Caco-2 (cell line): ENCODE results near the gene HRCT1. TPM values are rescaled to one million over a fixed set of nuclear protein-coding genes. Genes with fewer than 3 reads are reported as not detected.

Experiments
- BruUV-seq: library from RNA; stranded (reverse); fragments of 400-500 nt; replicated peaks from 2 replicates; lab custom pipeline; 2021; lab: Mats Ljungman, UMichigan
- CTCF ChIA-PET: fragments of 300-600 bp; sonication (Branson Sonifier 250); formaldehyde crosslinking; loops from one replicate; lab custom pipeline; 2022; ENCODE audit warnings: antibody characterized with exemption; lab: Charles Lee
- POLR2A ChIA-PET: fragments of 300-600 bp; sonication (Branson Sonifier 250); formaldehyde crosslinking; loops from one replicate; lab custom pipeline; 2022; ENCODE audit warnings: antibody characterized with exemption; lab: Charles Lee
- DNase-seq, 2 experiments: peaks; one replicate each; pipeline versions ENCODE4 v3.0.0 to v3.0.0-alpha.2; 2020 to 2022
- H3K27me3 ChIP-seq: replicated peaks from 2 replicates; pipeline ENCODE4 v1.6.0; 2011; ENCODE audit warnings: low read length; ENCODE audit not compliant: control insufficient read depth, insufficient read depth
- H3K36me3 ChIP-seq: 2 replicates; pipeline ENCODE4 v1.5.1; 2011; ENCODE audit warnings: low read length; ENCODE audit not compliant: control insufficient read depth, insufficient read depth
- H3K4me1 ChIP-seq: fragments of 250-450 bp; sonication (Bioruptor Pico); 2 replicates; pipeline ENCODE4 v1.5.1; 2020; ENCODE audit warnings: mild to moderate bottlenecking
- H3K4me3 ChIP-seq: 2 replicates; pipeline ENCODE4 v1.5.1; 2011; ENCODE audit warnings: low read depth, mild to moderate bottlenecking, control low read depth, low read length
- H3K9me3 ChIP-seq: fragments of 250-450 bp; sonication (Bioruptor Pico); 2 replicates; pipeline ENCODE4 v1.5.1; 2020; ENCODE audit warnings: mild to moderate bottlenecking, moderate library complexity
- H3K27ac Mint-ChIP-seq: one replicate; pipeline ENCODE4 v1.8.0; 2022; ENCODE audit warnings: mixed read lengths; ENCODE audit not compliant: unreplicated experiment
- H3K27me3 Mint-ChIP-seq: one replicate; pipeline ENCODE4 v1.8.0; 2022; ENCODE audit warnings: mixed read lengths; ENCODE audit not compliant: insufficient read depth, unreplicated experiment
- H3K36me3 Mint-ChIP-seq: one replicate; pipeline ENCODE4 v1.8.0; 2022; ENCODE audit warnings: mild to moderate bottlenecking, mixed read lengths; ENCODE audit not compliant: insufficient read depth, unreplicated experiment
- H3K4me1 Mint-ChIP-seq: one replicate; pipeline ENCODE4 v1.8.0; 2022; ENCODE audit warnings: low read depth, mixed read lengths; ENCODE audit not compliant: unreplicated experiment
- H3K4me3 Mint-ChIP-seq: one replicate; pipeline ENCODE4 v1.8.0; 2022; ENCODE audit warnings: mild to moderate bottlenecking, moderate library complexity, mixed read lengths; ENCODE audit not compliant: unreplicated experiment
- H3K9me3 Mint-ChIP-seq: one replicate; pipeline ENCODE4 v1.8.0; 2022; ENCODE audit warnings: mixed read lengths; ENCODE audit not compliant: unreplicated experiment
- CTCF ChIP-seq, 2 experiments: fragments of 200-600 bp in 1 of 2; IDR thresholded peaks; 1 replicate in 1 of 2; 2 replicates in 1 of 2; pipeline versions ENCODE4 v1.5.1 to v1.8.0; 2011 to 2022; ENCODE audit warnings: antibody characterized with exemption in 1 of 2, control low read depth in 1 of 2, inconsistent platforms in 1 of 2, low read depth in 1 of 2, low read length in 1 of 2, mild to moderate bottlenecking in 1 of 2, moderate library complexity in 1 of 2; ENCODE audit not compliant: insufficient read depth in 1 of 2, severe bottlenecking in 1 of 2, unreplicated experiment in 1 of 2
- intact Hi-C: fragments of 100-400 bp; cut with micrococcal nuclease; formaldehyde crosslinking; loops from one replicate; pipeline ENCODE4 v1.10.0; 2022; ENCODE audit not compliant: unreplicated experiment
- total RNA-seq: library from RNA; stranded (reverse); gene quantifications from 2 replicates; pipeline ENCODE4 v1.2.3, GENCODE V29; 2022

The HRCT1 gene
- total RNA-seq, 1 experiment from 2014 or later, result not detected

- peaks cover 3% of the 10 kb centered on the region for H3K27me3 Mint-ChIP-seq
- BruUV-seq, result no TSS peak
- no peaks in the 10 kb centered on the region for H3K4me1 Mint-ChIP-seq
- no peaks in the 10 kb centered on the region for H3K36me3 Mint-ChIP-seq
- intact Hi-C loops, result no loop called here
- Histone ChIP-seq H3K9me3 (no peaks in the 10 kb centered on the region), H3K36me3 (no peaks in the 10 kb centered on the region), H3K4me1 (no peaks in the 10 kb centered on the region), H3K27me3 (no peaks in the 10 kb centered on the region), H3K4me3 (no peak overlapping the region)
- no peaks in the 10 kb centered on the region for H3K9me3 Mint-ChIP-seq
- POLR2A ChIA-PET, result no interaction called here
- TF ChIP-seq CTCF (IDR thresholded peaks at IDR 0.05; ENCODE audit: insufficient read depth in 1 of 2, low read depth in 1 of 2, low read length in 1 of 2, severe bottlenecking in 1 of 2, unreplicated experiment in 1 of 2), result no peak
- CTCF ChIA-PET, result interaction anchor here (0.6 kb wide), 1 partner anchor 50 kb away, joined by 3 read pairs; the partner anchor contains the start of gene HINT2
- no peak for DNase-seq
- no peak overlapping the region for H3K4me3 Mint-ChIP-seq
- H3K27ac Mint-ChIP-seq, result no peak overlapping the region
Observed at GRCh38 chr9:35864695-35865255, 41.2 kb upstream of the HRCT1 start.

- Mint-ChIP-seq H3K27me3 (no peaks in the 10 kb centered on the region), H3K27ac (no peak overlapping the region), H3K9me3 (no peaks in the 10 kb centered on the region), H3K4me1 (no peaks in the 10 kb centered on the region), H3K4me3 (no peak overlapping the region), H3K36me3 (no peaks in the 10 kb centered on the region)
- Histone ChIP-seq H3K36me3 (no peaks in the 10 kb centered on the region), H3K4me1 (no peaks in the 10 kb centered on the region), H3K4me3 (no peak overlapping the region), H3K27me3 (no peaks in the 10 kb centered on the region), H3K9me3 (no peaks in the 10 kb centered on the region)
- DNase-seq, result no peak
- TF ChIP-seq CTCF (IDR thresholded peaks at IDR 0.05; ENCODE audit: insufficient read depth in 1 of 2, low read depth in 1 of 2, low read length in 1 of 2, severe bottlenecking in 1 of 2, unreplicated experiment in 1 of 2), result no peak
- ChIA-PET POLR2A (no interaction called here), CTCF (no interaction called here)
- intact Hi-C loops, result no loop called here
- no TSS peak for BruUV-seq
Observed at GRCh38 chr9:35867538-35867937, 38.5 kb upstream of the HRCT1 start.

- H3K4me3 Mint-ChIP-seq, result no peak overlapping the region
- POLR2A ChIA-PET, result no interaction called here
Observed at GRCh38 chr9:35868933-35869332, 37.1 kb upstream of the HRCT1 start.

More at GRCh38 chr9:35868933-35869332, 37.1 kb upstream of the HRCT1 start:
- Histone ChIP-seq H3K9me3 (no peaks in the 10 kb centered on the region), H3K36me3 (no peaks in the 10 kb centered on the region), H3K27me3 (no peaks in the 10 kb centered on the region), H3K4me3 (no peak overlapping the region), H3K4me1 (no peaks in the 10 kb centered on the region)
- Mint-ChIP-seq H3K27ac (no peak overlapping the region), H3K4me1 (no peaks in the 10 kb centered on the region), H3K9me3 (no peaks in the 10 kb centered on the region), H3K36me3 (no peaks in the 10 kb centered on the region), H3K27me3 (no peaks in the 10 kb centered on the region)
- intact Hi-C loops, result no loop called here
- no peak for TF ChIP-seq CTCF (IDR thresholded peaks at IDR 0.05; ENCODE audit: insufficient read depth in 1 of 2, low read depth in 1 of 2, low read length in 1 of 2, severe bottlenecking in 1 of 2, unreplicated experiment in 1 of 2)
- DNase-seq, result no peak
- BruUV-seq, result no TSS peak
- CTCF ChIA-PET, result interaction anchor here (1.1 kb wide), 1 partner anchor 13 kb away, joined by 3 read pairs; no protein-coding TSS in a partner anchor
